ENCODE results near the gene BTF3.

DNA sequence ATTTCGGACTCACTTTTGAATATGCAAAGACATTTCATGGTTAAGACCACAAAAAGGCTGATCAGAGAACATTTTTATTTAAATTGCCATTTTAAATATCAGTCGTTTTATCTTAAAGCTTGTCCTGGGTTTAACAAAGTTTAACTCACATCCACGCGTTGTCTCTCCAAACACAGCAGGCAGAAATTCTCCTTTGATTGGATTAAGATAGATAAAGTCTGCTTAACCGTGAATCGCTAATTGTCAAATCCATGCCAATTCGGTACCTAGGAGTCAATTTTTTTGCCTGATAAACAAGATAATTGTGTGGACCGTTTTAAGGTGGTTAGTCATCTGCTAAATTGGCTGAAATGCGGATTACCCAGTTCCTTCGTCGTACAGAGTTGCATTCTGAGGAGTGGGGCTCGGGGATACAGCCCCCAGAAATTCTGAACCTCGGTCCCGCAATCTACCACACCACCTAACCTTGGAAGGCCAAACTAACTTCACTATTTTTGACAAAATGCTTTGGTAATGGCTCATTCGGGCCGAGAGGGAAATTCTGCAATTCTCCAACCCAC, 665 bp upstream of the BTF3 start:
- no peak for TF ChIP-seq CREB1 (CRISPR knock-in tag; IDR thresholded peaks at IDR 0.05; ENCODE audit: low read depth)
- TF ChIP-seq, protein P1, sequence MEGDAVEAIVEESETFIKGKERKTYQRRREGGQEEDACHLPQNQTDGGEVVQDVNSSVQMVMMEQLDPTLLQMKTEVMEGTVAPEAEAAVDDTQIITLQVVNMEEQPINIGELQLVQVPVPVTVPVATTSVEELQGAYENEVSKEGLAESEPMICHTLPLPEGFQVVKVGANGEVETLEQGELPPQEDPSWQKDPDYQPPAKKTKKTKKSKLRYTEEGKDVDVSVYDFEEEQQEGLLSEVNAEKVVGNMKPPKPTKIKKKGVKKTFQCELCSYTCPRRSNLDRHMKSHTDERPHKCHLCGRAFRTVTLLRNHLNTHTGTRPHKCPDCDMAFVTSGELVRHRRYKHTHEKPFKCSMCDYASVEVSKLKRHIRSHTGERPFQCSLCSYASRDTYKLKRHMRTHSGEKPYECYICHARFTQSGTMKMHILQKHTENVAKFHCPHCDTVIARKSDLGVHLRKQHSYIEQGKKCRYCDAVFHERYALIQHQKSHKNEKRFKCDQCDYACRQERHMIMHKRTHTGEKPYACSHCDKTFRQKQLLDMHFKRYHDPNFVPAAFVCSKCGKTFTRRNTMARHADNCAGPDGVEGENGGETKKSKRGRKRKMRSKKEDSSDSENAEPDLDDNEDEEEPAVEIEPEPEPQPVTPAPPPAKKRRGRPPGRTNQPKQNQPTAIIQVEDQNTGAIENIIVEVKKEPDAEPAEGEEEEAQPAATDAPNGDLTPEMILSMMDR (conservative IDR thresholded peaks at IDR 0.05; ENCODE audit: low read depth in 2 of 2), result no peak
- no peak for TF ChIP-seq EZH2 (IDR thresholded peaks at IDR 0.05; ENCODE audit: low read depth, unreplicated experiment)
- no peak for TF ChIP-seq JUNB (IDR thresholded peaks at IDR 0.05; ENCODE audit: unreplicated experiment)
- no peak for TF ChIP-seq POLR2AphosphoS5 (IDR thresholded peaks at IDR 0.05; ENCODE audit: low read depth)
- TF ChIP-seq, protein P2, sequence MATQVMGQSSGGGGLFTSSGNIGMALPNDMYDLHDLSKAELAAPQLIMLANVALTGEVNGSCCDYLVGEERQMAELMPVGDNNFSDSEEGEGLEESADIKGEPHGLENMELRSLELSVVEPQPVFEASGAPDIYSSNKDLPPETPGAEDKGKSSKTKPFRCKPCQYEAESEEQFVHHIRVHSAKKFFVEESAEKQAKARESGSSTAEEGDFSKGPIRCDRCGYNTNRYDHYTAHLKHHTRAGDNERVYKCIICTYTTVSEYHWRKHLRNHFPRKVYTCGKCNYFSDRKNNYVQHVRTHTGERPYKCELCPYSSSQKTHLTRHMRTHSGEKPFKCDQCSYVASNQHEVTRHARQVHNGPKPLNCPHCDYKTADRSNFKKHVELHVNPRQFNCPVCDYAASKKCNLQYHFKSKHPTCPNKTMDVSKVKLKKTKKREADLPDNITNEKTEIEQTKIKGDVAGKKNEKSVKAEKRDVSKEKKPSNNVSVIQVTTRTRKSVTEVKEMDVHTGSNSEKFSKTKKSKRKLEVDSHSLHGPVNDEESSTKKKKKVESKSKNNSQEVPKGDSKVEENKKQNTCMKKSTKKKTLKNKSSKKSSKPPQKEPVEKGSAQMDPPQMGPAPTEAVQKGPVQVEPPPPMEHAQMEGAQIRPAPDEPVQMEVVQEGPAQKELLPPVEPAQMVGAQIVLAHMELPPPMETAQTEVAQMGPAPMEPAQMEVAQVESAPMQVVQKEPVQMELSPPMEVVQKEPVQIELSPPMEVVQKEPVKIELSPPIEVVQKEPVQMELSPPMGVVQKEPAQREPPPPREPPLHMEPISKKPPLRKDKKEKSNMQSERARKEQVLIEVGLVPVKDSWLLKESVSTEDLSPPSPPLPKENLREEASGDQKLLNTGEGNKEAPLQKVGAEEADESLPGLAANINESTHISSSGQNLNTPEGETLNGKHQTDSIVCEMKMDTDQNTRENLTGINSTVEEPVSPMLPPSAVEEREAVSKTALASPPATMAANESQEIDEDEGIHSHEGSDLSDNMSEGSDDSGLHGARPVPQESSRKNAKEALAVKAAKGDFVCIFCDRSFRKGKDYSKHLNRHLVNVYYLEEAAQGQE (IDR thresholded peaks at IDR 0.05; ENCODE audit: unreplicated experiment), result no peak
- TF ChIP-seq, protein P3, sequence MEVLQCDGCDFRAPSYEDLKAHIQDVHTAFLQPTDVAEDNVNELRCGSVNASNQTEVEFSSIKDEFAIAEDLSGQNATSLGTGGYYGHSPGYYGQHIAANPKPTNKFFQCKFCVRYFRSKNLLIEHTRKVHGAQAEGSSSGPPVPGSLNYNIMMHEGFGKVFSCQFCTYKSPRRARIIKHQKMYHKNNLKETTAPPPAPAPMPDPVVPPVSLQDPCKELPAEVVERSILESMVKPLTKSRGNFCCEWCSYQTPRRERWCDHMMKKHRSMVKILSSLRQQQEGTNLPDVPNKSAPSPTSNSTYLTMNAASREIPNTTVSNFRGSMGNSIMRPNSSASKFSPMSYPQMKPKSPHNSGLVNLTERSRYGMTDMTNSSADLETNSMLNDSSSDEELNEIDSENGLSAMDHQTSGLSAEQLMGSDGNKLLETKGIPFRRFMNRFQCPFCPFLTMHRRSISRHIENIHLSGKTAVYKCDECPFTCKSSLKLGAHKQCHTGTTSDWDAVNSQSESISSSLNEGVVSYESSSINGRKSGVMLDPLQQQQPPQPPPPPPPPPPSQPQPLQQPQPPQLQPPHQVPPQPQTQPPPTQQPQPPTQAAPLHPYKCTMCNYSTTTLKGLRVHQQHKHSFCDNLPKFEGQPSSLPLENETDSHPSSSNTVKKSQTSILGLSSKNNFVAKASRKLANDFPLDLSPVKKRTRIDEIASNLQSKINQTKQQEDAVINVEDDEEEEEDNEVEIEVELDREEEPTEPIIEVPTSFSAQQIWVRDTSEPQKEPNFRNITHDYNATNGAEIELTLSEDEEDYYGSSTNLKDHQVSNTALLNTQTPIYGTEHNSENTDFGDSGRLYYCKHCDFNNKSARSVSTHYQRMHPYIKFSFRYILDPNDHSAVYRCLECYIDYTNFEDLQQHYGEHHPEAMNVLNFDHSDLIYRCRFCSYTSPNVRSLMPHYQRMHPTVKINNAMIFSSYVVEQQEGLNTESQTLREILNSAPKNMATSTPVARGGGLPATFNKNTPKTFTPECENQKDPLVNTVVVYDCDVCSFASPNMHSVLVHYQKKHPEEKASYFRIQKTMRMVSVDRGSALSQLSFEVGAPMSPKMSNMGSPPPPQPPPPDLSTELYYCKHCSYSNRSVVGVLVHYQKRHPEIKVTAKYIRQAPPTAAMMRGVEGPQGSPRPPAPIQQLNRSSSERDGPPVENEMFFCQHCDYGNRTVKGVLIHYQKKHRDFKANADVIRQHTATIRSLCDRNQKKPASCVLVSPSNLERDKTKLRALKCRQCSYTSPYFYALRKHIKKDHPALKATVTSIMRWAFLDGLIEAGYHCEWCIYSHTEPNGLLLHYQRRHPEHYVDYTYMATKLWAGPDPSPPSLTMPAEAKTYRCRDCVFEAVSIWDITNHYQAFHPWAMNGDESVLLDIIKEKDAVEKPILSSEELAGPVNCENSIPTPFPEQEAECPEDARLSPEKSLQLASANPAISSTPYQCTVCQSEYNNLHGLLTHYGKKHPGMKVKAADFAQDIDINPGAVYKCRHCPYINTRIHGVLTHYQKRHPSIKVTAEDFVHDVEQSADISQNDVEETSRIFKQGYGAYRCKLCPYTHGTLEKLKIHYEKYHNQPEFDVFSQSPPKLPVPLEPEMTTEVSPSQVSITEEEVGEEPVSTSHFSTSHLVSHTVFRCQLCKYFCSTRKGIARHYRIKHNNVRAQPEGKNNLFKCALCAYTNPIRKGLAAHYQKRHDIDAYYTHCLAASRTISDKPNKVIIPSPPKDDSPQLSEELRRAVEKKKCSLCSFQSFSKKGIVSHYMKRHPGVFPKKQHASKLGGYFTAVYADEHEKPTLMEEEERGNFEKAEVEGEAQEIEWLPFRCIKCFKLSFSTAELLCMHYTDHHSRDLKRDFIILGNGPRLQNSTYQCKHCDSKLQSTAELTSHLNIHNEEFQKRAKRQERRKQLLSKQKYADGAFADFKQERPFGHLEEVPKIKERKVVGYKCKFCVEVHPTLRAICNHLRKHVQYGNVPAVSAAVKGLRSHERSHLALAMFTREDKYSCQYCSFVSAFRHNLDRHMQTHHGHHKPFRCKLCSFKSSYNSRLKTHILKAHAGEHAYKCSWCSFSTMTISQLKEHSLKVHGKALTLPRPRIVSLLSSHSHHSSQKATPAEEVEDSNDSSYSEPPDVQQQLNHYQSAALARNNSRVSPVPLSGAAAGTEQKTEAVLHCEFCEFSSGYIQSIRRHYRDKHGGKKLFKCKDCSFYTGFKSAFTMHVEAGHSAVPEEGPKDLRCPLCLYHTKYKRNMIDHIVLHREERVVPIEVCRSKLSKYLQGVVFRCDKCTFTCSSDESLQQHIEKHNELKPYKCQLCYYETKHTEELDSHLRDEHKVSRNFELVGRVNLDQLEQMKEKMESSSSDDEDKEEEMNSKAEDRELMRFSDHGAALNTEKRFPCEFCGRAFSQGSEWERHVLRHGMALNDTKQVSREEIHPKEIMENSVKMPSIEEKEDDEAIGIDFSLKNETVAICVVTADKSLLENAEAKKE (CRISPR knock-in tag; IDR thresholded peaks at IDR 0.05), result no peak
- TF ChIP-seq ZNF114 (CRISPR knock-in tag; IDR thresholded peaks at IDR 0.05), result no peak
- no peak for TF ChIP-seq EZH2phosphoT487 (IDR thresholded peaks at IDR 0.05; ENCODE audit: unreplicated experiment)
- no peak for TF ChIP-seq ZNF331 (CRISPR knock-in tag; IDR thresholded peaks at IDR 0.05; ENCODE audit: low read depth)
- no peak for TF ChIP-seq NANOG (IDR thresholded peaks at IDR 0.05; ENCODE audit: borderline replicate concordance)
